CD4-positive, alpha-beta T cell (primary cell): ENCODE results near the gene MICAL3. TPM values are rescaled to one million over a fixed set of nuclear protein-coding genes. Genes with fewer than 3 reads are reported as not detected.

Experiments used
- ATAC-seq: fragments of 200-7000 bp; cut with Tn5 transposase; one replicate; pipeline ENCODE4 v1.10.0; 2022; ENCODE audit warnings: mild to moderate bottlenecking; ENCODE audit not compliant: poor library complexity
- CTCF ChIA-PET: fragments of 350-600 bp; sonication (Branson Sonifier 250); formaldehyde crosslinking; loops from one replicate; lab custom pipeline; 2021; ENCODE audit warnings: antibody characterized with exemption, inconsistent platforms; lab: Charles Lee
- POLR2A ChIA-PET: fragments of 350-600 bp; sonication (Branson Sonifier 250); formaldehyde crosslinking; loops from one replicate; lab custom pipeline; 2021; ENCODE audit warnings: antibody characterized with exemption, inconsistent platforms; lab: Charles Lee
- DNase-seq, 14 experiments: peaks; one replicate each; pipeline ENCODE4 v3.0.0-alpha.2; 2013 to 2020; ENCODE audit warnings: mixed read lengths in 2 of 14
- H3K27ac ChIP-seq, 2 donors: one replicate each; pipeline versions ENCODE4 v1.5.1 to v1.7.0; 2013; ENCODE audit warnings: low read length in 2 of 2, low read depth in 1 of 2, mild to moderate bottlenecking in 1 of 2
- H3K27me3 ChIP-seq, 2 experiments: 1 replicate in 1 of 2; 2 replicates in 1 of 2; pipeline versions ENCODE4 v1.6.1 to v1.7.0; 2013; ENCODE audit warnings: low read length in 2 of 2, control low read depth in 1 of 2, mild to moderate bottlenecking in 1 of 2, moderate library complexity in 1 of 2; ENCODE audit not compliant: insufficient read depth in 2 of 2, control insufficient read depth in 1 of 2
- H3K36me3 ChIP-seq: one replicate; pipeline ENCODE4 v1.6.1; 2013; ENCODE audit warnings: low read length, control low read depth; ENCODE audit not compliant: insufficient read depth
- H3K4me1 ChIP-seq: one replicate; pipeline ENCODE4 v1.6.1; 2013; ENCODE audit warnings: low read length, control low read depth; ENCODE audit not compliant: insufficient read depth
- H3K4me3 ChIP-seq: one replicate; pipeline ENCODE4 v1.5.1; 2013; ENCODE audit warnings: mild to moderate bottlenecking, low read length, moderate library complexity
- H3K9me3 ChIP-seq, 2 experiments: 1 replicate in 1 of 2; 2 replicates in 1 of 2; pipeline versions ENCODE4 v1.6.1 to v1.7.0; 2013; ENCODE audit warnings: low read length in 2 of 2, mild to moderate bottlenecking in 2 of 2, control low read depth in 1 of 2, moderate library complexity in 1 of 2; ENCODE audit not compliant: control insufficient read depth in 1 of 2, insufficient read depth in 1 of 2
- H3K27ac Mint-ChIP-seq: one replicate; pipeline ENCODE4 v1.8.0; 2020; ENCODE audit warnings: mixed read lengths
- H3K27me3 Mint-ChIP-seq: one replicate; pipeline ENCODE4 v1.8.0; 2021; ENCODE audit warnings: mixed read lengths
- H3K36me3 Mint-ChIP-seq: one replicate; pipeline ENCODE4 v1.8.0; 2021; ENCODE audit warnings: low read depth, mixed read lengths
- H3K4me1 Mint-ChIP-seq: one replicate; pipeline ENCODE4 v1.8.0; 2021; ENCODE audit warnings: low read depth, mixed read lengths
- H3K4me3 Mint-ChIP-seq: one replicate; pipeline ENCODE4 v1.8.0; 2020; ENCODE audit warnings: mild to moderate bottlenecking, mixed read lengths
- H3K9me3 Mint-ChIP-seq: one replicate; pipeline ENCODE4 v1.8.0; 2020; ENCODE audit warnings: mixed read lengths
- CTCF ChIP-seq: fragments of 200-600 bp; IDR thresholded peaks from one replicate; pipeline ENCODE4 v1.8.0; 2022; ENCODE audit warnings: antibody characterized with exemption, mild to moderate bottlenecking
- intact Hi-C, 2 experiments: fragments of 100-400 bp; cut with DNase I in 1 of 2; cut with micrococcal nuclease in 1 of 2; formaldehyde crosslinking; loops; one replicate each; pipeline versions ENCODE4 v1.15.1 to v1.9.0; 2023 to 2025; cut with DNase I, micrococcal nuclease
- total RNA-seq, 174 experiments: library from RNA in 2 of 174; stranded (reverse) in 2 of 174; gene quantifications; one replicate each; pipeline ENCODE4 v1.2.3 and lab custom pipeline; 2021 to 2026

MICAL3 gene
- total RNA-seq, 2 experiments from 2014 or later: 9.4 to 9.9 TPM

- Mint-ChIP-seq H3K9me3 (no peaks in the 10 kb centered on the region), H3K4me3 (no peak overlapping the region), H3K27ac (no peak overlapping the region), H3K27me3 (no peaks in the 10 kb centered on the region), H3K4me1 (peaks cover 6% of the 10 kb centered on the region), H3K36me3 (no peaks in the 10 kb centered on the region)
- ChIA-PET POLR2A (no interaction called here), CTCF (no interaction called here)
- no peaks in the 10 kb centered on the region for H3K27me3 ChIP-seq
- DNase-seq (no peak), ATAC-seq (no peak)
- peaks cover 23% of the 10 kb centered on the region for H3K4me1 ChIP-seq
- no peak overlapping the region for H3K27ac ChIP-seq
- H3K4me3 ChIP-seq: no peak overlapping the region
- intact Hi-C loops: no loop called here
- H3K9me3 ChIP-seq: no peaks in the 10 kb centered on the region
- no peak for TF ChIP-seq CTCF
- no peaks in the 10 kb centered on the region for H3K36me3 ChIP-seq
Observed at GRCh38 chr22:17921871-17922821, 102.2 kb downstream of the MICAL3 start.

- Histone ChIP-seq H3K27ac (no peak overlapping the region), H3K4me1 (peaks cover 23% of the 10 kb centered on the region), H3K36me3 (no peaks in the 10 kb centered on the region), H3K4me3 (no peak overlapping the region), H3K27me3 (no peaks in the 10 kb centered on the region), H3K9me3 (no peaks in the 10 kb centered on the region)
- POLR2A ChIA-PET: no interaction called here
- Mint-ChIP-seq H3K9me3 (no peaks in the 10 kb centered on the region), H3K36me3 (no peaks in the 10 kb centered on the region), H3K27me3 (no peaks in the 10 kb centered on the region), H3K4me1 (peaks cover 6% of the 10 kb centered on the region), H3K4me3 (no peak overlapping the region), H3K27ac (no peak overlapping the region)
- no peak for TF ChIP-seq CTCF
- intact Hi-C loops: no loop called here
- no peak for ATAC-seq
- CTCF ChIA-PET: no interaction called here
- no peak for DNase-seq
Observed at GRCh38 chr22:17920992-17921650, 103.2 kb downstream of the MICAL3 start.

- peak in 2 of 14 experiments; percentile 7 to 24 for DNase-seq
- Mint-ChIP-seq H3K27me3 (no peaks in the 10 kb centered on the region), H3K9me3 (no peaks in the 10 kb centered on the region), H3K4me1 (peaks cover 6% of the 10 kb centered on the region), H3K4me3 (no peak overlapping the region), H3K27ac (no peak overlapping the region), H3K36me3 (no peaks in the 10 kb centered on the region)
- Histone ChIP-seq H3K27me3 (no peaks in the 10 kb centered on the region), H3K27ac (no peak overlapping the region), H3K4me1 (peaks cover 23% of the 10 kb centered on the region), H3K4me3 (no peak overlapping the region), H3K9me3 (no peaks in the 10 kb centered on the region), H3K36me3 (no peaks in the 10 kb centered on the region)
- POLR2A ChIA-PET: no interaction called here
- ATAC-seq: no peak
- no peak for TF ChIP-seq CTCF
- intact Hi-C loops: no loop called here
- CTCF ChIA-PET: interaction anchor here (1.1 kb wide), 1 partner anchor 104 kb away, joined by 3 read pairs; the partner anchor contains the start of gene MICAL3
Observed at GRCh38 chr22:17920145-17920605, 104.2 kb downstream of the MICAL3 start.
